Muscle of leg (tissue), 11 donors: ENCODE measurements around the gene DGKQ. TPM values are rescaled to one million over a fixed set of nuclear protein-coding genes. Genes with fewer than 3 reads are reported as not detected.
"Not testable (repeated sequence)": the region's sequence is repeated elsewhere in the genome, so short reads cannot be mapped to it uniquely, and the experiment has no call there.

Source experiments
- DNase-seq: peaks from one replicate; pipeline ENCODE4 v3.0.0; 2013
- H3K27ac ChIP-seq: one replicate; pipeline ENCODE4 v1.5.1; 2013; ENCODE audit warnings: mild to moderate bottlenecking, low read length, control low read depth
- H3K27me3 ChIP-seq: one replicate; pipeline ENCODE4 v1.6.1; 2013; ENCODE audit warnings: low read length; ENCODE audit not compliant: control insufficient read depth, insufficient read depth
- H3K36me3 ChIP-seq: one replicate; pipeline ENCODE4 v1.6.1; 2013; ENCODE audit warnings: low read length; ENCODE audit not compliant: control insufficient read depth, insufficient read depth
- H3K4me1 ChIP-seq: one replicate; pipeline ENCODE4 v1.6.1; 2013; ENCODE audit warnings: low read length; ENCODE audit not compliant: control insufficient read depth, insufficient read depth
- H3K4me3 ChIP-seq: one replicate; pipeline ENCODE4 v1.5.1; 2013; ENCODE audit warnings: low read length, control low read depth
- H3K9me3 ChIP-seq: replicated peaks from 2 replicates; pipeline ENCODE4 v1.6.1; 2013; ENCODE audit warnings: low read depth, low read length; ENCODE audit not compliant: control insufficient read depth
- WGBS: methylation state at CpG from one replicate; pipeline ENCODE4 v1.1.5; 2013; ENCODE audit warnings: missing lambda C conversion rate; ENCODE audit not compliant: insufficient coverage; 5-methylcytosine and 5-hydroxymethylcytosine counted together
- polyA plus RNA-seq, 8 donors: library from polyadenylated mRNA; unstranded; fragments of 120-200 nt; gene quantifications; one replicate each; pipeline versions ENCODE4 v1.2.1 to v1.2.3, GENCODE V29; 2013; ENCODE audit warnings: inconsistent platforms in 1 of 8, low replicate concordance in 1 of 8; ENCODE audit not compliant: insufficient read length in 8 of 8, insufficient read depth in 1 of 8
- total RNA-seq: library from RNA; stranded (reverse); fragments of 120-200 nt; gene quantifications from one replicate; pipeline ENCODE4 v1.2.4, GENCODE V29; 2013

Gene DGKQ
- total and polyA plus RNA-seq, 9 donors, result 3.9 to 7.8 (median 4.7) TPM

DNA sequence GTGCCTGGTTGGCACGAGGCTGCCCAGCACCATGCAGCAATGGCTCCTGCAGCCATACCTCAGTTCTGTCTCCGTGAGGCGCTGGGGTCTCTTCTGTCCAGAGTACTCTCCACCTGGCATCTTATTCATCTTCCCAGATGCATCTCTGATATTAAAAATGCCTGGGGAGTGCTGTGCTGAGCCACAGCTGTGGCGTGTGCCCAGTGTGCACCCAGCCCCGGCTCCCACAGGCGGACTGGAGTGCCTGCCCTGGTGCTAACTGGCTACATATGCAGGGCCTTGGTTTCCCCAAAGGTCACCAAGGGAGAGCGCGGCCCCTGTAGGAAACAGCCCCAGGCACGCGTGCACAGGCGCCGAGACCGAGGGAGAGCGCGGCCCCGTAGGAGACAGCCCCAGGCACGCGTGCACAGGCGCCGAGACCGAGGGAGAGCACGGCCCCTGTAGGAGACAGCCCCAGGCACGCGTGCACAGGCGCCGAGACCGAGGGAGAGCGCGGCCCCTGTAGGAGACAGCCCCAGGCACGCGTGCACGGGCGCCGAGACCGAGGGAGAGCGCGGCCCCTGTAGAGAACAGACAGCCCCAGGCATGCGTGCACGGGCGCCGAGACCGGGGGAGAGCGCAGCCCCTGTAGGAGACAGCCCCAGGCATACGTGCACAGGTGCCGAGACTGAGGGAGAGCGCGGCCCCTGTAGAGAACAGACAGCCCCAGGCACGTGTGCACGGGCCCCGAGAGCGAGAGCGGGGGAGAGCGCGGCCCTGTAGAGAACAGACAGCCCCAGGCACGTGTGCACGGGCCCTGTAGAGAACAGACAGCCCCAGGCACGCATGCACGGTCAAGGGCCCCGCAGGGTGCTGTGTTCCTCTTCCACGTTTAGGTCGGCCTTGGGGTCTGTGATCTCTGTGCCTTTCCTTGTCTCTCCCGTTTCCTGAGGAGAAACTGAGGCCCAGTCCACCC is 26.6 kb downstream of the DGKQ start:
- DNase-seq, result no peak
- Histone ChIP-seq H3K4me1 (peaks cover 10% of the 10 kb centered on the region), H3K36me3 (no peaks in the 10 kb centered on the region), H3K27me3 (peaks cover 9% of the 10 kb centered on the region), H3K27ac (no peak overlapping the region), H3K9me3 (no peaks in the 10 kb centered on the region), H3K4me3 (no peak overlapping the region)
- 66% methylated on average over 62 of the region's 62 CpGs for WGBS

DNA sequence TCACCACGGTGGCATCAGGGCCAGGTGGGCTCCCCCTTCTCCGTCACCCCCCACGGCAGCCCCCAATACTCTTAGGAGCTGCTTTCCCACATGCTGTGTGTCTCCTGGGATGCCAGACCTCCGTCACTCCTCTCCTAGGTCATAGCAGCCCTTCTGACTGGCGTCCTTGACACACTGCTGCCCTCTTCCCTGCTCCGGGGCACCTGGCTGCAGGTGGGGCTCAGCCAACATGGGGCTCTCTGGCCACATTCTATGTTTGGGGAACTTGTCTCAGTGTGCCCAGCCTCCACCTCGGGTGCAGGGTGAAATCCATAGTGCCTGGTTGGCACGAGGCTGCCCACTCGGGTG is 27.3 kb downstream of the DGKQ start:
- Histone ChIP-seq H3K36me3 (no peaks in the 10 kb centered on the region), H3K4me3 (no peak overlapping the region), H3K27me3 (peaks cover 9% of the 10 kb centered on the region), H3K9me3 (no peaks in the 10 kb centered on the region), H3K4me1 (peaks cover 4% of the 10 kb centered on the region), H3K27ac (no peak overlapping the region)
- 65% methylated on average over 9 of the region's 9 CpGs for WGBS
- no peak for DNase-seq

DNA sequence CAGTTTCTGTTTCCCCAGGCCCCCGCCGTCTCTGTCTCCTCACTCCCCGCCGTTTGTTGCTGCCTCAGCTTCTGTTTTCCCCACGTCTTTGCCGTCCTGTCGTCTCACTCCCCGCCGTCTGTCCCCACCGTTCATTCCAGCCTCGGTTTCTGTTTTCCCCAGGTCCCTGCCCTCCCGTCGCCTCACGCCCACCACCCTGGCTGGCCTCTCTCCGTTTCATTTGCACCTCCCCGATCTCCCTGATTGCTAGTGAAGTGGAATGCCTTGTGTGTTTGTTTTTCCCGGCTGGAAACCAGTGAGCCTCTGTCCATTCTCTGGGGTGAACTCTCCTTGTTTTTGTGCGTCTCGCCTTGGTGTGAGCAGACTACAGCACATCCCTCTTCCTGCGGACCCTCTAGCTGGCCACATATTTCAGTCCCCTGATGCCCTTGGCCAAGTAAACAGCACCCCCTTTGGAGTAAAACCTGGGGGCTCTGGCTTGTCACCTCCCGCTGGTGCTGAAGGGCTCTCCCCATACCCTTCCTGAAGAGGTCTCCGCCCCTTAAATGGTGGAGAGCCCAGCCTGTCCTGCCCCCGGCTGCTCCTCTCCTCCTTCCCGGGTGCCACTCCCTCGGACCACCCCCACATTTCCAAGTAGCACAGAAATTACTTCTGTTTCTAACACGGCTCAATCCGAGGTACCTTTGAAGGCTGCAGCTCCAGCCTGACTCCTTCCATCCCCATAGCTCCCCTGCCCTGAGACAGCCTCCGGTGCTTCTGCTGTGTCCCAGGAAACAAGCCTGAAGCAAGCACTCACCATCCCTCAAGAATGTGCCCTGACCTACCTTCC is 27.9 kb downstream of the DGKQ start:
- no peak for DNase-seq
- no peaks in the 10 kb centered on the region for H3K36me3 ChIP-seq
- H3K4me3 ChIP-seq, result no peak overlapping the region
- no peaks in the 10 kb centered on the region for H3K9me3 ChIP-seq
- whole genome bisulfite sequencing, result 24% methylated on average over 23 of the region's 28 CpGs
- H3K27ac ChIP-seq, result no peak overlapping the region
- H3K27me3 ChIP-seq, result peaks cover 9% of the 10 kb centered on the region
- peaks cover 3% of the 10 kb centered on the region for H3K4me1 ChIP-seq

- not testable (repeated sequence) for H3K4me1 ChIP-seq, DNase-seq, H3K27me3 ChIP-seq, H3K27ac ChIP-seq, H3K4me3 ChIP-seq, H3K36me3 ChIP-seq, H3K9me3 ChIP-seq
- WGBS, result no CpG with 5 or more reads among the region's 4 CpGs
Observed at GRCh38 chr4:939508-939907, 33.9 kb downstream of the DGKQ start.

DNA sequence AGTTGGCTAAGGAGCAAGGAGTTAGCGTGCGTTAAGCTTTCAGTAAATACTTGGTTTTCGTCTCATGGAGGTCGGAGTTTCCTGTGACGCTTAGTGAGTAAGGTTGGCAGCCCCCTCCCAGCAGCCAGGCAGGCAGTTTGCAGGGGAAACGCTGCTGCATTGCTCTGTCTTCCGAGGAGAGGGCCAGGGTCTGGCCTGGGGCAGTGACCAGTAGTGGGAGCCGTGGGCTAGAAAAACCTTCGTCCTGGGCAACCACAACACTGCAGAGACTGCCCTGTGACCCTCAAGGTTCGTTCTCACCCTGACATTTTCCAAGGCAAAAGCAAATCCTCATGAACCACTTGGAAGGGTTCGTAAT is 40.7 kb downstream of the DGKQ start:
- H3K9me3 ChIP-seq, result no peaks in the 10 kb centered on the region
- peak overlapping the region; percentile 72 for H3K27ac ChIP-seq
- no peaks in the 10 kb centered on the region for H3K36me3 ChIP-seq
- H3K27me3 ChIP-seq, result no peaks in the 10 kb centered on the region
- WGBS, result 0% methylated on average over 9 of the region's 11 CpGs
- H3K4me3 ChIP-seq, result peak overlapping the region; percentile 91
- peaks cover 18% of the 10 kb centered on the region for H3K4me1 ChIP-seq
- DNase-seq, result no peak

DNA sequence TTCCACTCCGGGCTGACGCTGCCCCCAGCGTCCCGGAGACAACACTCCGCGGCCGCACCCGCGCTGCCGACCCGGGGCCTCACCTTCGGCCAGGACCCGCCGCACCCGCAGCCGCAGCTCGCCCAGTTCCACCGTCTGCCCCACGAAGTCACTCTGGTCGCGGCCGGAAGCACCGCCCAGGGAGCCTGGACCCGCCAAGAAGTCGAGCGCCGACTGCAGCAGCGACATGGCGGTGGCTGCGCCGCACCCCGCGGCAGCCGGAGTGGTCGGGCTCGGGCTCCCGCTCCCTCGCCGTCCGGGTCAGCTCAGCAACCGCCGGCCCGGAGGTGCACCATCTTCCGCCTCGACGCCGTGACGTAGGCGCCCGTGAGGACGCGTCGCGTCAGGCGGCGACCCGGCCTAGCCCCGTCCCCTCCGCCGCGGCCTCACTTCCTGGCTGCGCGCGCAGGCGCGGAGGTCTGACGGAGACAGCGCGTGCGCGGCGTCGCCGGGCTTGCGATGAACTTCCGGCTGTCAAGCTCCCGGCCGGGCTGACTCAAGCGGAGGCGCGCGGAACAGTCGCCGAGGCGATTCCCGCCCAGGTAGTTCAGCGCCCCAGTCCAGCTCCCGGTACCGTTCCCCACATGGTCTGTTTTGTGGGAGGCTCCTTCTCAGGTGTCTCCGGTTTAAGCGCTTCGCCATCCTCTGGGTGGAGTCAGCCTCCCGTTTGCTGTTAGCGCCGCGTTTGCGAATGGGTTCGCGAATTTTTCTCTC is 41.2 kb downstream of the DGKQ start, which contains the start of the genes GAK and TMEM175:
GAK (minus strand) TSS at position 357 of the 753 bp plus-strand sequence; CDS start at position 228, 129 bp downstream.
TMEM175 (plus strand) TSS at position 501 of the 753 bp plus-strand sequence. CDS start 15,280 bp downstream, outside the sequence.
- H3K36me3 ChIP-seq, result no peaks in the 10 kb centered on the region
- DNase-seq, result peak; percentile 98
- H3K4me1 ChIP-seq, result peaks cover 18% of the 10 kb centered on the region
- H3K27ac ChIP-seq, result peak within 1 kb of the TSS; percentile 72
- H3K4me3 ChIP-seq, result peak within 1 kb of the TSS; percentile 91
- under 1% methylated on average over 99 of the region's 99 CpGs for WGBS
- no peaks in the 10 kb centered on the region for H3K9me3 ChIP-seq
- H3K27me3 ChIP-seq, result no peaks in the 10 kb centered on the region

GRCh38 chr4:931194-931959 is 42.0 kb downstream of the DGKQ start:
- peak; percentile 38 for DNase-seq
- peaks cover 18% of the 10 kb centered on the region for H3K4me1 ChIP-seq
- H3K9me3 ChIP-seq, result no peaks in the 10 kb centered on the region
- H3K27ac ChIP-seq, result peak overlapping the region; percentile 59
- 4% methylated on average over 23 of the region's 31 CpGs for WGBS
- no peaks in the 10 kb centered on the region for H3K27me3 ChIP-seq
- no peaks in the 10 kb centered on the region for H3K36me3 ChIP-seq
- H3K4me3 ChIP-seq, result peak overlapping the region; percentile 91

DNA sequence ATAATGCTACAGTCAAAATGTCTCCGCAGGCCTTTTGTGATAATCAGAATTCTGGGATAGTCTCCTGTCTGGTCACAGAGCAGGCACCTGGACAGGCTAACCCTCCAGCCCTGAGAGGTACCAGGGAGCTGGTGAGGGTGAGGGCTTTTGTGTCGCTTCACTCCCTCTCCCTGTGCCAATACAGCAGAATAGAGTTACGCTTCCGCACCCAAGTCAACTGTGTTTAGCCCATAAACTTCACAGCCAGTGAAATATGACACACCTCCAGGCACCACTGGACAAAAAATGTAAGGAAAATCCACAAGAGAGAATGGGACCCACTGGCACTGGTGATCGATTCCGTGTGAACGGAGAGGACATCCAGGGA is 42.6 kb downstream of the DGKQ start:
- H3K36me3 ChIP-seq, result no peaks in the 10 kb centered on the region
- DNase-seq, result no peak
- no peaks in the 10 kb centered on the region for H3K9me3 ChIP-seq
- 50% methylated on average over 6 of the region's 7 CpGs for WGBS
- no peak overlapping the region for H3K27ac ChIP-seq
- peaks cover 18% of the 10 kb centered on the region for H3K4me1 ChIP-seq
- peak overlapping the region; percentile 91 for H3K4me3 ChIP-seq
- no peaks in the 10 kb centered on the region for H3K27me3 ChIP-seq

GRCh38 chr4:930028-930551 is 43.3 kb downstream of the DGKQ start:
- no peaks in the 10 kb centered on the region for H3K36me3 ChIP-seq
- H3K4me3 ChIP-seq, result no peak overlapping the region
- peaks cover 18% of the 10 kb centered on the region for H3K4me1 ChIP-seq
- WGBS, result 40% methylated on average over 3 of the region's 3 CpGs
- DNase-seq, result peak; percentile 25
- H3K27ac ChIP-seq, result no peak overlapping the region
- no peaks in the 10 kb centered on the region for H3K27me3 ChIP-seq
- H3K9me3 ChIP-seq, result no peaks in the 10 kb centered on the region
